Measurements from ENCODE around the gene DDRGK1.

Gene DDRGK1

GRCh38 chr20:3171391-3172125 is 32.9 kb downstream of the DDRGK1 start:
- no peak for TF ChIP-seq YY1 (IDR thresholded peaks at IDR 0.05; ENCODE audit: insufficient read depth, insufficient read length)
- no peak for TF ChIP-seq ZNF274 (IDR thresholded peaks at IDR 0.05; ENCODE audit: low read depth, low read length)
- H3K27me3 ChIP-seq (ENCODE audit: insufficient read depth, insufficient read length): peaks cover 5% of the 10 kb centered on the region
- no peaks in the 10 kb centered on the region for H3K9me3 ChIP-seq (ENCODE audit: insufficient read depth, low read length)
- peaks cover 18% of the 10 kb centered on the region for H3K4me1 ChIP-seq (ENCODE audit: insufficient read depth, insufficient read length)
- no peak for DNase-seq (ENCODE audit: low read depth, low spot score)
- H3K4me3 ChIP-seq (ENCODE audit: insufficient read length, low read depth): no peak overlapping the region
- H3K36me3 ChIP-seq (ENCODE audit: insufficient read depth, insufficient read length, low read length): no peaks in the 10 kb centered on the region
- H3K9ac ChIP-seq (ENCODE audit: insufficient read length, low read depth): peak overlapping the region; percentile 11

DNA sequence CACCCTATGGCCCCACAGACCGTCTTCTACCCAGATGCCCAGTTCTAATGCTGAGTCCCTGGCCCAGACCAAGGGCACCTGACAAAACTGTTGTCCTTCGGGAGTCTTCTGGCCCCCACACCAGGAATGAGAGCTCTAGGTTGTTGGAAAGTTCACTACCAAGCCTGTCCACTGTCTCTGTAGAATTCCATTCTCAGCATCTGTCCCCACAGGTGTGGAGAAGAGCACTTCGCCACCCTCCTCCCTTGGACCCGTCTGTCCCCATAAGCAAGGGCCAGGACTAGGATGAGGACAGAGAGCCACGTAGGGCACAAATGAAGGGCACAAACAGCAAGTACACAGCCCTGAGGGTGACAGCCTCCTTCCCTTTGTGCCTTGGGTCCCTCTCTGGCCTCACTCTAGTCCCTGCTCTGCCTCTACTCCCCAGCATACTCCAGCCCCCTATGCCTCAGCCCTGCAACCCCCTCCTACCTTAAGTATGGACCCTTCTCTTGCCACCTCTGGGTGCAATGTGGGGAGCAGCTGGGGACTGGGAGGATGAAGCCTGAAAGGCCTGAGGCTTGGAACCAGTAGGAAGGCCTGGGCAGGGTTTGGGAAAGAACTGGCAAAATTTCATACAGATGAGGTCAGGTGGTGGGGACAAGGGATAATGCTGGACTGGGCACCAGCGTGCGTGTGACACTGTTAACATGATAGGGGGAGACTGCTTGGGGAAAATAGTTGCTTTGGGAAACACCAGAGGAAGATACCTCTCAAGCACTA is 35.5 kb downstream of the DDRGK1 start:
- DNase-seq (ENCODE audit: low read depth, low spot score): no peak
- Histone ChIP-seq H3K9ac (ENCODE audit: insufficient read length, low read depth) (no peak overlapping the region), H3K9me3 (ENCODE audit: insufficient read depth, low read length) (no peaks in the 10 kb centered on the region), H3K4me1 (ENCODE audit: insufficient read depth, insufficient read length) (peaks cover 18% of the 10 kb centered on the region), H3K27me3 (ENCODE audit: insufficient read depth, insufficient read length) (peaks cover 5% of the 10 kb centered on the region), H3K36me3 (ENCODE audit: insufficient read depth, insufficient read length, low read length) (peaks cover 13% of the 10 kb centered on the region), H3K4me3 (ENCODE audit: insufficient read length, low read depth) (no peak overlapping the region)
- no peak for TF ChIP-seq ZNF274 (IDR thresholded peaks at IDR 0.05; ENCODE audit: low read depth, low read length)
- no peak for TF ChIP-seq YY1 (IDR thresholded peaks at IDR 0.05; ENCODE audit: insufficient read depth, insufficient read length)
- TF ChIP-seq SUZ12 (IDR thresholded peaks at IDR 0.05; ENCODE audit: extremely low read depth, insufficient read depth, insufficient read length): no peak

DNA sequence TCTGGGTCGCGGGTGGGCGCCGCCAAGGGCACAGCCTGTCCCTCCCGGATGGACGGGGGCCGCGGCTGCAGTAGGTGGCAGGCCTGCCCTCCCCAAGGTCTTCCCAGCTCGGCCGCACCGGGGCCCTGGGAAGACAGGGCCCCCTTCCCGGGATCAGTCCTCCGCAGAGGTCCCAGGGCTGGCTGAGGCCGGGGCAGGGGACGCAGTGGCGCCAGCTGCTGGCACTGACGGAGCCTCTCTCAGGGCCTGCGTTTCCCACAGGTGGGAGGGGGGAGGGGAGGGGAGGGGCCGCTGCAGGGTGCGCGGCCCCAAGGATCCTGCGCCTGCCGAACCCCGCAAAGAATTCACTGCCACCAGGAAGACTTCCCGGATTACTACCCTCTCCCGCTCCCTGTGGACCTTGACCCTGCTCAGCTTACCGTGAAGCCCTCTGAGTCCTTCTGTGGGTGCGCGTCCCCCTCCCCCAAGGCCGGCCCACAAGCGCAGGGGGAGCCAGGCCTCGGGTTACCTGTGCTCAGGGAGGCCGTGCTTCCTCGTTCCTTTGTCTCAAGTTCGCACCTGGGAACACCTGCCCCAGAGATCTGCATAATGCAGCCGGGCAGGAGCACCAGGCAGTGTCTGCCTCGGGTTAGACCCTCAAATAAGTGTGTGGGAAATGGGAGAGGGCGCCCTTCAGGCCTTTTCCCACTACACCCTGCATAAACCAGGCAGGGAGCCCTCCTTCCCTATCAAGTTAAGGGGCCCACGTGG is 36.2 kb downstream of the DDRGK1 start:
- H3K9ac ChIP-seq (ENCODE audit: insufficient read length, low read depth): peak overlapping the region; percentile 21
- TF ChIP-seq YY1 (IDR thresholded peaks at IDR 0.05; ENCODE audit: insufficient read depth, insufficient read length) (no peak), ZNF274 (IDR thresholded peaks at IDR 0.05; ENCODE audit: low read depth, low read length) (no peak), SUZ12 (IDR thresholded peaks at IDR 0.05; ENCODE audit: extremely low read depth, insufficient read depth, insufficient read length) (no peak)

DNA sequence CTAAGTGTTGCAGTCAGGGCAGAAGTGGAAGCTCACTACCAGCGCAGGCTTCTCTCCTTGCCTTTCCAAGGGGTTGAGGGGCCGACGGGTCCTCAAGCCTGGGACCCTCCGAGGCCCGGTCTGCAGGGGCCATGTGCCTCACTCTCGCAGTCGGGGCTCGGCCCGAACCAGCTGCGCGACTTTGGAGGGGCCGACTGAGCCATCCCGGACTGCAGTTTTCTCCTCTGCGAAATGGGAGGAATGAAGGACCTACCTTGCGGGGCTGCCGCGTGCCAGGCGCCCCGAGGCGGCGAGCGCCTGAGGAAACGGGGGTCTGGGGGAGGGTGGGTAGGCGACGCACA is 36.8 kb downstream of the DDRGK1 start:
- Histone ChIP-seq H3K4me1 (ENCODE audit: insufficient read depth, insufficient read length) (peaks cover 18% of the 10 kb centered on the region), H3K9me3 (ENCODE audit: insufficient read depth, low read length) (no peaks in the 10 kb centered on the region), H3K9ac (ENCODE audit: insufficient read length, low read depth) (no peak overlapping the region), H3K4me3 (ENCODE audit: insufficient read length, low read depth) (no peak overlapping the region), H3K36me3 (ENCODE audit: insufficient read depth, insufficient read length, low read length) (peaks cover 13% of the 10 kb centered on the region), H3K27me3 (ENCODE audit: insufficient read depth, insufficient read length) (peaks cover 5% of the 10 kb centered on the region)
- DNase-seq (ENCODE audit: low read depth, low spot score): no peak
- TF ChIP-seq ZNF274 (IDR thresholded peaks at IDR 0.05; ENCODE audit: low read depth, low read length) (no peak), SUZ12 (IDR thresholded peaks at IDR 0.05; ENCODE audit: extremely low read depth, insufficient read depth, insufficient read length) (no peak), YY1 (IDR thresholded peaks at IDR 0.05; ENCODE audit: insufficient read depth, insufficient read length) (no peak)

More for the DNA sequence above, 36.2 kb downstream of the DDRGK1 start:
- Histone ChIP-seq H3K27me3 (ENCODE audit: insufficient read depth, insufficient read length) (peaks cover 5% of the 10 kb centered on the region), H3K4me3 (ENCODE audit: insufficient read length, low read depth) (peak overlapping the region; percentile 18), H3K36me3 (ENCODE audit: insufficient read depth, insufficient read length, low read length) (peaks cover 13% of the 10 kb centered on the region), H3K9me3 (ENCODE audit: insufficient read depth, low read length) (no peaks in the 10 kb centered on the region), H3K4me1 (ENCODE audit: insufficient read depth, insufficient read length) (peaks cover 18% of the 10 kb centered on the region)
- no peak for DNase-seq (ENCODE audit: low read depth, low spot score)

GRCh38 chr20:3166913-3167342 is 37.6 kb downstream of the DDRGK1 start:
- TF ChIP-seq SUZ12 (IDR thresholded peaks at IDR 0.05; ENCODE audit: extremely low read depth, insufficient read depth, insufficient read length): no peak
- H3K36me3 ChIP-seq (ENCODE audit: insufficient read depth, insufficient read length, low read length): peaks cover 13% of the 10 kb centered on the region
- H3K4me1 ChIP-seq (ENCODE audit: insufficient read depth, insufficient read length): peaks cover 12% of the 10 kb centered on the region
- DNase-seq (ENCODE audit: low read depth, low spot score): no peak
- H3K27me3 ChIP-seq (ENCODE audit: insufficient read depth, insufficient read length): peaks cover 5% of the 10 kb centered on the region
- no peak overlapping the region for H3K9ac ChIP-seq (ENCODE audit: insufficient read length, low read depth)
- no peak overlapping the region for H3K4me3 ChIP-seq (ENCODE audit: insufficient read length, low read depth)
- H3K9me3 ChIP-seq (ENCODE audit: insufficient read depth, low read length): no peaks in the 10 kb centered on the region

- Histone ChIP-seq H3K9me3 (ENCODE audit: insufficient read depth, low read length) (no peaks in the 10 kb centered on the region), H3K9ac (ENCODE audit: insufficient read length, low read depth) (no peak overlapping the region), H3K36me3 (ENCODE audit: insufficient read depth, insufficient read length, low read length) (peaks cover 13% of the 10 kb centered on the region), H3K27me3 (ENCODE audit: insufficient read depth, insufficient read length) (peaks cover 5% of the 10 kb centered on the region), H3K4me3 (ENCODE audit: insufficient read length, low read depth) (no peak overlapping the region), H3K4me1 (ENCODE audit: insufficient read depth, insufficient read length) (peaks cover 10% of the 10 kb centered on the region)
- no peak for TF ChIP-seq SUZ12 (IDR thresholded peaks at IDR 0.05; ENCODE audit: extremely low read depth, insufficient read depth, insufficient read length)
- no peak for TF ChIP-seq ZNF274 (IDR thresholded peaks at IDR 0.05; ENCODE audit: low read depth, low read length)
- TF ChIP-seq YY1 (IDR thresholded peaks at IDR 0.05; ENCODE audit: insufficient read depth, insufficient read length): no peak
- DNase-seq (ENCODE audit: low read depth, low spot score): no peak
Measured at GRCh38 chr20:3166338-3166912, 38.1 kb downstream of the DDRGK1 start.
